Measurements from ENCODE around the gene NHS.

NHS gene

GRCh38 chrX:17456526-17456925 is 81.5 kb downstream of the NHS start:
- no peaks in the 10 kb centered on the region for H3K36me3 ChIP-seq (ENCODE audit: insufficient read depth, low read length)
- no peak for TF ChIP-seq CTCF (IDR thresholded peaks at IDR 0.05; ENCODE audit: low read length)
- no peak for TF ChIP-seq EZH2 (IDR thresholded peaks at IDR 0.05; ENCODE audit: borderline replicate concordance, low read length)
- no peak overlapping the region for H3K9ac ChIP-seq (ENCODE audit: low read length)
- H3K27me3 ChIP-seq (ENCODE audit: insufficient read depth, low read length), result no peaks in the 10 kb centered on the region
- H3K4me2 ChIP-seq (ENCODE audit: low read length), result no peak overlapping the region
- H3K4me3 ChIP-seq (ENCODE audit: low read depth, low read length, poor library complexity, severe bottlenecking), result no peak overlapping the region
- no peaks in the 10 kb centered on the region for H3K4me1 ChIP-seq (ENCODE audit: insufficient read depth, low read length, severe bottlenecking)
- no peaks in the 10 kb centered on the region for H3K9me2 ChIP-seq (ENCODE audit: low read depth, low read length)
- H3K79me2 ChIP-seq (ENCODE audit: insufficient read depth, low read length), result no peaks in the 10 kb centered on the region
- no peaks in the 10 kb centered on the region for H3F3A ChIP-seq (ENCODE audit: insufficient read depth, low read length)
- no peaks in the 10 kb centered on the region for H4K20me1 ChIP-seq (ENCODE audit: insufficient read depth, low read length)
- H3K9me3 ChIP-seq (ENCODE audit: low read length), result no peaks in the 10 kb centered on the region
- no peak overlapping the region for H3K27ac ChIP-seq (ENCODE audit: low read depth, low read length, poor library complexity, severe bottlenecking)
- no peak overlapping the region for H2AFZ ChIP-seq (ENCODE audit: low read length)

GRCh38 chrX:17459008-17459611 is 84.1 kb downstream of the NHS start:
- H3K4me1 ChIP-seq (ENCODE audit: insufficient read depth, low read length, severe bottlenecking), result no peaks in the 10 kb centered on the region
- H3K4me2 ChIP-seq (ENCODE audit: low read length), result no peak overlapping the region
- no peak for TF ChIP-seq CTCF (IDR thresholded peaks at IDR 0.05; ENCODE audit: low read length)
- no peak for TF ChIP-seq EZH2 (IDR thresholded peaks at IDR 0.05; ENCODE audit: borderline replicate concordance, low read length)
- H3K27me3 ChIP-seq (ENCODE audit: insufficient read depth, low read length), result no peaks in the 10 kb centered on the region
- H4K20me1 ChIP-seq (ENCODE audit: insufficient read depth, low read length), result no peaks in the 10 kb centered on the region
- no peak overlapping the region for H3K27ac ChIP-seq (ENCODE audit: low read depth, low read length, poor library complexity, severe bottlenecking)
- no peaks in the 10 kb centered on the region for H3K79me2 ChIP-seq (ENCODE audit: insufficient read depth, low read length)
- H3K9me2 ChIP-seq (ENCODE audit: low read depth, low read length), result no peaks in the 10 kb centered on the region
- no peak overlapping the region for H3K9ac ChIP-seq (ENCODE audit: low read length)
- H3K9me3 ChIP-seq (ENCODE audit: low read length), result no peaks in the 10 kb centered on the region
- H3K4me3 ChIP-seq (ENCODE audit: low read depth, low read length, poor library complexity, severe bottlenecking), result no peak overlapping the region
- no peaks in the 10 kb centered on the region for H3F3A ChIP-seq (ENCODE audit: insufficient read depth, low read length)
- H2AFZ ChIP-seq (ENCODE audit: low read length), result no peak overlapping the region
- H3K36me3 ChIP-seq (ENCODE audit: insufficient read depth, low read length), result no peaks in the 10 kb centered on the region

GRCh38 chrX:17459661-17460060 is 84.7 kb downstream of the NHS start:
- Histone ChIP-seq H2AFZ (ENCODE audit: low read length) (no peak overlapping the region), H3K36me3 (ENCODE audit: insufficient read depth, low read length) (no peaks in the 10 kb centered on the region), H4K20me1 (ENCODE audit: insufficient read depth, low read length) (no peaks in the 10 kb centered on the region), H3K27ac (ENCODE audit: low read depth, low read length, poor library complexity, severe bottlenecking) (no peak overlapping the region), H3K4me1 (ENCODE audit: insufficient read depth, low read length, severe bottlenecking) (no peaks in the 10 kb centered on the region), H3K79me2 (ENCODE audit: insufficient read depth, low read length) (no peaks in the 10 kb centered on the region), H3K9ac (ENCODE audit: low read length) (no peak overlapping the region), H3K27me3 (ENCODE audit: insufficient read depth, low read length) (no peaks in the 10 kb centered on the region), H3F3A (ENCODE audit: insufficient read depth, low read length) (no peaks in the 10 kb centered on the region), H3K4me3 (ENCODE audit: low read depth, low read length, poor library complexity, severe bottlenecking) (no peak overlapping the region), H3K4me2 (ENCODE audit: low read length) (no peak overlapping the region), H3K9me3 (ENCODE audit: low read length) (no peaks in the 10 kb centered on the region), H3K9me2 (ENCODE audit: low read depth, low read length) (no peaks in the 10 kb centered on the region)
- TF ChIP-seq CTCF (IDR thresholded peaks at IDR 0.05; ENCODE audit: low read length) (no peak), EZH2 (IDR thresholded peaks at IDR 0.05; ENCODE audit: borderline replicate concordance, low read length) (no peak)

Data from OCI-LY1 (cell line).